Natural killer cell (primary cell): ENCODE results near the gene SYNGR3. TPM values are rescaled to one million over a fixed set of nuclear protein-coding genes. Genes with fewer than 3 reads are reported as not detected.

Experiments
- ATAC-seq, 3 donors: fragments of 150-1000 bp in 2 of 3; fragments of 200-7000 bp in 1 of 3; cut with Tn5 transposase; 1 replicate in 1 of 3; 2 replicates in 2 of 3; pipeline ENCODE4 v1.10.0; 2021; ENCODE audit warnings: mild to moderate bottlenecking in 2 of 3, moderate library complexity in 2 of 3
- DNase-seq, 2 donors: peaks; one replicate each; pipeline versions ENCODE4 v3.0.0 to v3.0.0-alpha.2; 2013 to 2021; ENCODE audit warnings: mixed read lengths in 1 of 2
- H3K27ac ChIP-seq: one replicate; pipeline ENCODE4 v1.5.1; 2013; ENCODE audit warnings: mild to moderate bottlenecking, low read length
- H3K27me3 ChIP-seq: one replicate; pipeline ENCODE4 v1.6.1; 2013; ENCODE audit warnings: low read length; ENCODE audit not compliant: control insufficient read depth, insufficient read depth
- H3K36me3 ChIP-seq: one replicate; pipeline ENCODE4 v1.6.1; 2013; ENCODE audit warnings: low read length; ENCODE audit not compliant: control insufficient read depth, insufficient read depth
- H3K4me1 ChIP-seq: one replicate; pipeline ENCODE4 v1.6.1; 2013; ENCODE audit warnings: low read length; ENCODE audit not compliant: control insufficient read depth, insufficient read depth
- H3K4me3 ChIP-seq: one replicate; pipeline ENCODE4 v1.5.1; 2013; ENCODE audit warnings: low read length
- H3K9me3 ChIP-seq: one replicate; pipeline ENCODE4 v1.6.1; 2013; ENCODE audit warnings: low read length; ENCODE audit not compliant: control insufficient read depth, insufficient read depth
- H3K27ac Mint-ChIP-seq, 2 donors: one replicate each; pipeline ENCODE4 v1.8.0; 2022; ENCODE audit warnings: mild to moderate bottlenecking in 2 of 2, mixed read lengths in 2 of 2, moderate library complexity in 1 of 2
- H3K27me3 Mint-ChIP-seq, 2 donors: one replicate each; pipeline ENCODE4 v1.8.0; 2022; ENCODE audit warnings: low read depth in 2 of 2, mixed read lengths in 2 of 2
- H3K36me3 Mint-ChIP-seq: one replicate; pipeline ENCODE4 v1.8.0; 2022; ENCODE audit warnings: mixed read lengths
- H3K4me1 Mint-ChIP-seq, 2 donors: one replicate each; pipeline ENCODE4 v1.8.0; 2022; ENCODE audit warnings: mixed read lengths in 2 of 2
- H3K4me3 Mint-ChIP-seq: one replicate; pipeline ENCODE4 v1.8.0; 2022; ENCODE audit warnings: mild to moderate bottlenecking, moderate library complexity, mixed read lengths
- H3K9me3 Mint-ChIP-seq, 2 donors: one replicate each; pipeline ENCODE4 v1.8.0; 2022; ENCODE audit warnings: mixed read lengths in 2 of 2
- CTCF ChIP-seq: fragments of 200-600 bp; IDR thresholded peaks from one replicate; pipeline ENCODE4 v1.8.0; 2022; ENCODE audit warnings: antibody characterized with exemption
- WGBS: methylation state at CpG from one replicate; pipeline ENCODE4 v1.1.7; 2013; ENCODE audit warnings: missing lambda C conversion rate; ENCODE audit not compliant: insufficient coverage; 5-methylcytosine and 5-hydroxymethylcytosine counted together
- intact Hi-C: fragments of 100-400 bp; cut with micrococcal nuclease; formaldehyde crosslinking; loops from one replicate; pipeline ENCODE4 v1.14.2; 2022
- total RNA-seq, 4 donors: library from RNA; stranded (reverse); fragments of 120-200 nt in 1 of 4; gene quantifications; one replicate each; pipeline versions ENCODE4 v1.2.3 to v1.2.4, GENCODE V29; 2013 to 2022

The SYNGR3 gene
- total RNA-seq, 3 donors from 2014 or later (not counting 1 experiment from before 2014, with no cell fraction given) = 10.3 to 19.3 (median 19.1) TPM

GRCh38 chr16:2029350-2029749 is 39.6 kb downstream of the SYNGR3 start:
- no peak for ATAC-seq
- H3K27me3 ChIP-seq = peaks cover 5% of the 10 kb centered on the region
- intact Hi-C loops = loop anchor here (10.0 kb wide), 1 partner anchor 235 kb away; the partner anchor contains the start of gene RNPS1
- no peak overlapping the region for H3K4me3 Mint-ChIP-seq
- H3K4me1 Mint-ChIP-seq = peaks cover 0 to 5% of the 10 kb centered on the region in 2 donors
- no peak for DNase-seq
- H3K4me1 ChIP-seq = peaks cover 15% of the 10 kb centered on the region
- no peak overlapping the region for H3K27ac ChIP-seq
- no peaks in the 10 kb centered on the region for H3K36me3 ChIP-seq
- no peak overlapping the region for H3K4me3 ChIP-seq
- no peak for TF ChIP-seq CTCF
- H3K9me3 Mint-ChIP-seq = no peaks in the 10 kb centered on the region
- 94% methylated on average over 22 of the region's 22 CpGs for WGBS
- H3K27me3 Mint-ChIP-seq = no peaks in the 10 kb centered on the region
- no peaks in the 10 kb centered on the region for H3K9me3 ChIP-seq
- no peak overlapping the region for H3K27ac Mint-ChIP-seq
- no peaks in the 10 kb centered on the region for H3K36me3 Mint-ChIP-seq

GRCh38 chr16:2030036-2030435 is 40.3 kb downstream of the SYNGR3 start:
- H3K36me3 ChIP-seq = no peaks in the 10 kb centered on the region
- no peak for DNase-seq
- peaks cover 15% of the 10 kb centered on the region for H3K4me1 ChIP-seq
- Mint-ChIP-seq H3K36me3 (no peaks in the 10 kb centered on the region), H3K4me1 (peaks cover 0 to 4% of the 10 kb centered on the region in 2 donors), H3K4me3 (peak overlapping the region; percentile 21), H3K9me3 (no peaks in the 10 kb centered on the region), H3K27ac (no peak overlapping the region), H3K27me3 (no peaks in the 10 kb centered on the region)
- no peak overlapping the region for H3K4me3 ChIP-seq
- no peaks in the 10 kb centered on the region for H3K9me3 ChIP-seq
- peaks cover 4% of the 10 kb centered on the region for H3K27me3 ChIP-seq
- 94% methylated on average over 10 of the region's 11 CpGs for WGBS
- intact Hi-C loops = no loop called here
- no peak overlapping the region for H3K27ac ChIP-seq
- no peak for TF ChIP-seq CTCF
- ATAC-seq = no peak

- Histone ChIP-seq H3K27ac (no peak overlapping the region), H3K9me3 (no peaks in the 10 kb centered on the region), H3K27me3 (peaks cover 2% of the 10 kb centered on the region), H3K4me3 (no peak overlapping the region), H3K4me1 (peaks cover 11% of the 10 kb centered on the region), H3K36me3 (no peaks in the 10 kb centered on the region)
- Mint-ChIP-seq H3K9me3 (no peaks in the 10 kb centered on the region), H3K4me1 (no peaks in the 10 kb centered on the region), H3K27ac (no peak overlapping the region), H3K4me3 (no peak overlapping the region), H3K36me3 (no peaks in the 10 kb centered on the region), H3K27me3 (no peaks in the 10 kb centered on the region)
- DNase-seq (no peak), ATAC-seq (no peak)
- 84% methylated on average over 11 of the region's 11 CpGs for WGBS
- no peak for TF ChIP-seq CTCF
- intact Hi-C loops = no loop called here
Observed at GRCh38 chr16:2031081-2031577, 41.4 kb downstream of the SYNGR3 start.
